CD4-positive, alpha-beta memory T cell (primary cell): ENCODE results near the gene KLC4. TPM values are rescaled to one million over a fixed set of nuclear protein-coding genes. Genes with fewer than 3 reads are reported as not detected.
A peak's percentile ranks its signal among the peaks of the same experiment; 100 is the strongest.

Experiments used
- CTCF ChIA-PET: fragments of 350-600 bp; sonication (Branson Sonifier 250); formaldehyde crosslinking; loops from one replicate; lab custom pipeline; 2021; ENCODE audit warnings: inconsistent platforms; ENCODE audit not compliant: partially characterized antibody; lab: Charles Lee
- POLR2A ChIA-PET: fragments of 350-600 bp; sonication (Branson Sonifier 250); formaldehyde crosslinking; loops from one replicate; lab custom pipeline; 2021; ENCODE audit not compliant: partially characterized antibody; lab: Charles Lee
- DNase-seq, 5 donors: peaks; one replicate each; pipeline versions ENCODE4 v3.0.0 to v3.0.0-alpha.2; 2020 to 2022; ENCODE audit warnings: mixed read lengths in 1 of 5
- H3K27ac ChIP-seq: one replicate; pipeline ENCODE4 v1.7.0; 2013; ENCODE audit warnings: low read depth, low read length
- H3K27me3 ChIP-seq: 2 replicates; pipeline ENCODE4 v1.7.0; 2013; ENCODE audit warnings: mild to moderate bottlenecking, low read length, moderate library complexity; ENCODE audit not compliant: insufficient read depth
- H3K36me3 ChIP-seq: 2 replicates; pipeline ENCODE4 v1.7.0; 2013; ENCODE audit warnings: mild to moderate bottlenecking, low read length, moderate library complexity; ENCODE audit not compliant: insufficient read depth
- H3K4me1 ChIP-seq: 2 replicates; pipeline ENCODE4 v1.7.0; 2013; ENCODE audit warnings: mild to moderate bottlenecking, low read length, moderate library complexity; ENCODE audit not compliant: insufficient read depth
- H3K4me3 ChIP-seq, 2 donors: one replicate each; pipeline ENCODE4 v1.7.0; 2013; ENCODE audit warnings: low read length in 2 of 2, mild to moderate bottlenecking in 1 of 2
- H3K9me3 ChIP-seq, 2 donors: one replicate each; pipeline ENCODE4 v1.7.0; 2013; ENCODE audit warnings: low read length in 2 of 2, control low read depth in 1 of 2; ENCODE audit not compliant: control insufficient read depth in 1 of 2
- H3K27ac Mint-ChIP-seq, 7 donors: one replicate each; pipeline ENCODE4 v1.8.0; 2020 to 2021; ENCODE audit warnings: mixed read lengths in 7 of 7, mild to moderate bottlenecking in 6 of 7, inconsistent platforms in 3 of 7, moderate library complexity in 3 of 7
- H3K27me3 Mint-ChIP-seq, 2 donors: one replicate each; pipeline ENCODE4 v1.8.0; 2020 to 2021; ENCODE audit warnings: mixed read lengths in 2 of 2
- H3K36me3 Mint-ChIP-seq, 2 donors: one replicate each; pipeline ENCODE4 v1.8.0; 2020 to 2021; ENCODE audit warnings: mixed read lengths in 2 of 2, inconsistent platforms in 1 of 2, mild to moderate bottlenecking in 1 of 2
- H3K4me1 Mint-ChIP-seq, 4 donors: one replicate each; pipeline ENCODE4 v1.8.0; 2020 to 2021; ENCODE audit warnings: mixed read lengths in 4 of 4, mild to moderate bottlenecking in 1 of 4
- H3K4me3 Mint-ChIP-seq, 8 donors: one replicate each; pipeline ENCODE4 v1.8.0; 2020 to 2021; ENCODE audit warnings: mixed read lengths in 8 of 8, mild to moderate bottlenecking in 7 of 8, moderate library complexity in 6 of 8, inconsistent platforms in 3 of 8
- H3K9me3 Mint-ChIP-seq, 8 donors: one replicate each; pipeline ENCODE4 v1.8.0; 2020 to 2021; ENCODE audit warnings: mixed read lengths in 8 of 8, mild to moderate bottlenecking in 5 of 8, inconsistent platforms in 3 of 8, moderate library complexity in 1 of 8
- intact Hi-C: fragments of 100-400 bp; cut with micrococcal nuclease; formaldehyde crosslinking; loops from one replicate; pipeline ENCODE4 v1.15.1; 2023
- polyA plus RNA-seq, 2 donors: library from polyadenylated mRNA; unstranded; fragments of 300-500 nt; fragmentation: Illumina TruSeq; gene quantifications; one replicate each; pipeline ENCODE4 v1.2.3, GENCODE V29; 2021
- total RNA-seq, 2 experiments: library from RNA; stranded (reverse); gene quantifications; one replicate each; pipeline ENCODE4 v1.2.3, GENCODE V29; 2021

Gene KLC4
- total and polyA plus RNA-seq, 4 experiments from 2014 or later: 9.7 to 57.0 (median 31.6) TPM

DNA sequence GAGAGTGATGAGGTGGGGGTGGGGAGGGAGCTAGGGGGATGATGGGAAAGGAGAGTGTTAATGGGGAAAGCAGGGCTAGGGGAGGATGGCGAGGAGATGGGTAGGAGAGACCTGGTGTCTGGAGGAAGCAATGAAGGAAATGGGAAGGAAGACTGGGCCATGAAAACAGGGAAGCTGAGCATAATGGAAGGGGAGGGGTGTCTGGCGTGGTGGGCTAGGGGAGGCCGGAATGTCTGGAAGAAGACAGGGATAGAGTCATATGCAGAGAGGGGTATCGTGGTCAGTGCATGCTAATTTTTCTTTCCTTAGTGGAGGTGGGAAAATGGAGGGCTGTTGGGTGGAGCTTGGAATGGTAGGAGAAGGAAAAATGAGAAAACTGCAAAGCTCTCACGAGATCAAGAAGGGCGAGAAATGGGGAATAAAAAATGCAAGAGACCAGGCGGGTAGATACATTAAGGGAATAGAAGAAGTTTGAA lies 45.0 kb upstream of the KLC4 start:
- H3K4me1 ChIP-seq: peaks cover 54% of the 10 kb centered on the region
- peak overlapping the region; percentile 37 to 75 for H3K4me3 ChIP-seq
- H3K27me3 ChIP-seq: no peaks in the 10 kb centered on the region
- no peaks in the 10 kb centered on the region for H3K9me3 ChIP-seq
- peaks cover 35% of the 10 kb centered on the region for H3K36me3 ChIP-seq
- Mint-ChIP-seq H3K9me3 (peaks cover 0 to 6% (median 0%) of the 10 kb centered on the region in 8 donors), H3K36me3 (peaks cover 19 to 61% of the 10 kb centered on the region in 2 donors), H3K4me3 (peak overlapping the region; percentile 91 to 97 (median 94)), H3K4me1 (peaks cover 39 to 75% (median 57%) of the 10 kb centered on the region in 4 donors), H3K27ac (peak overlapping the region; percentile 75 to 98 (median 94)), H3K27me3 (no peaks in the 10 kb centered on the region)
- intact Hi-C loops: loop anchor here (1.0 to 5.0 kb wide), 8 partner anchors 30 to 451 kb away; partner anchors contain the start of genes CNPY3, CUL7, KLC4 and MRPL2
- CTCF ChIA-PET: interaction anchor here (0.7 to 2.1 kb wide), 7 partner anchors 10 to 129 kb away, joined by 3 to 7 read pairs (median 3); partner anchors contain the start of genes CNPY3, CUL7, KLC4 and MRPL2
- POLR2A ChIA-PET: interaction anchor here (0.6 to 5.5 kb wide), 29 partner anchors 8 to 726 kb away, joined by 3 to 73 read pairs (median 4); partner anchors contain the start of genes ABCC10, BICRAL, CNPY3 and CUL7
- DNase-seq: no peak
- H3K27ac ChIP-seq: peak overlapping the region; percentile 48

DNA sequence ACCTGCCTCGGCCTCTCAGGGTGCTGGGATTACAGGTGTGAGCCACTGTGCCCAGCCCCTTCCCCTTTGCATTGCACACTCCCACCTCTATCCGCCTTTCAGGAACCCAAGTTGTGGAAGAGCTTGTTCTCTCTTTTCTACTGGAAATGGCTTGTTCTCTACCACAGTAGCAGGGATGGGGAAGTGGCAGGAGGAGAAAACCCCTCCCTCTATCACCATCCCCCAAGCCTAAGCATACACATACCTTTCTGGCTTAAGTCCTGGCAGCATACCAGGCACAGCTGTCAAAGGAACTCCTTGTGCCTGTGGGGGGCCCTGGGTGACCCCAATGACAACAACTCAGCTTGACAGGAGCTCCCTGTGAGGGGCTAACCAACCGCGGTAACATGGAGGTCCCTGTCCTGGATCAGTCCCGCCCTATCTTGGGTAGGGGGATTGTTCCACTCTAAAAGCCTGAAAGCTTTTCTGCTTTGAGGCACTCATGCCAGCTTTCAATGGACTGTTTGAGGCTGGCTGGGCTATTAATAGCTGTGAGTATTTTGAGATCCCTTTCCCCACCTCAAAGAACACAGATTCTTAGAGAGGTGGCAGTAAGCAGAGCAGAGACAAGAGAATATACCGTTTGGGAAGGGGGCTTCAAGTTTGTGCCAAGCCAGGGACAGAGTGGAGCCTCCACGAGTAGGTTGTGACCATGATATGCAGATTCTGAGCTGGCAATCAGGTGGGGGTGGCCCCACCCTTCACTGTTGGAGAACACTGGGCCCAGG lies 43.1 kb upstream of the KLC4 start:
- H3K27ac ChIP-seq: peak overlapping the region; percentile 32
- no peak overlapping the region for H3K4me3 ChIP-seq
- H3K36me3 Mint-ChIP-seq: peaks cover 19 to 50% of the 10 kb centered on the region in 2 donors
- DNase-seq: no peak
- H3K9me3 Mint-ChIP-seq: peaks cover 0 to 4% (median 0%) of the 10 kb centered on the region in 8 donors
- H3K4me1 ChIP-seq: peaks cover 62% of the 10 kb centered on the region
- H3K27me3 Mint-ChIP-seq: no peaks in the 10 kb centered on the region
- POLR2A ChIA-PET: interaction anchor here (0.8 to 5.5 kb wide), 5 partner anchors 33 to 87 kb away, joined by 3 to 73 read pairs (median 6); partner anchors contain the start of genes CNPY3, CUL7, KLC4 and MRPL2
- peaks cover 18% of the 10 kb centered on the region for H3K36me3 ChIP-seq
- CTCF ChIA-PET: interaction anchor here (1.1 kb wide), 1 partner anchor 38 kb away, joined by 3 read pairs; the partner anchor contains the start of gene CUL7
- peaks cover 41 to 80% (median 57%) of the 10 kb centered on the region in 4 donors for H3K4me1 Mint-ChIP-seq
- peak overlapping the region in 6 of 8 donors; percentile 13 to 60 (median 52) for H3K4me3 Mint-ChIP-seq
- H3K9me3 ChIP-seq: no peaks in the 10 kb centered on the region
- H3K27me3 ChIP-seq: no peaks in the 10 kb centered on the region
- H3K27ac Mint-ChIP-seq: peak overlapping the region in 5 of 7 donors; percentile 30 to 92 (median 37)
- intact Hi-C loops: no loop called here

DNA sequence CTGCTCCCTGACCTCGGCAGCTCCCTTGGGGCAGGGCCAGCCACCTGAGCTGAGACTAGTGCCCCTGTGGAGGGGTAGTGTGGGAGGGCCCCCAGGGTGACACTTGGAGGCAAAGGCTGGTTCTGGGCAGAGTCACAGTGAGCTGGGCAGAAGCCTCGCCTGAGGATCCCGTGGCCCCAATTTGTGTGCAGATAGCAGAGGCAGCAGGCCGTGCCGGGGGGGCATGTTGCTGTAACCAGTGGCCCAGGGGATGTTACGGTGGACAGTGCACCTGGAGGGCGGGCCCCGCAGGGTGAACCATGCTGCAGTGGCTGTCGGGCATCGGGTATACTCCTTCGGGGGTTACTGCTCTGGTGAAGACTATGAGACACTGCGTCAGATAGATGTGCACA lies 42.5 kb upstream of the KLC4 start:
- H3K4me1 ChIP-seq: peaks cover 57% of the 10 kb centered on the region
- ChIA-PET CTCF (interaction anchor here (1.1 kb wide), 1 partner anchor 37 kb away, joined by 3 read pairs; the partner anchor contains the start of gene CUL7), POLR2A (interaction anchor here (0.8 to 5.5 kb wide), 5 partner anchors 33 to 87 kb away, joined by 3 to 73 read pairs (median 6); partner anchors contain the start of genes CNPY3, CUL7, KLC4 and MRPL2)
- H3K9me3 ChIP-seq: no peaks in the 10 kb centered on the region
- no peaks in the 10 kb centered on the region for H3K27me3 Mint-ChIP-seq
- peaks cover 13% of the 10 kb centered on the region for H3K36me3 ChIP-seq
- DNase-seq: no peak
- peaks cover 38 to 81% (median 55%) of the 10 kb centered on the region in 4 donors for H3K4me1 Mint-ChIP-seq
- H3K4me3 Mint-ChIP-seq: no peak overlapping the region
- no peaks in the 10 kb centered on the region for H3K27me3 ChIP-seq
- peaks cover 19 to 48% of the 10 kb centered on the region in 2 donors for H3K36me3 Mint-ChIP-seq
- H3K27ac Mint-ChIP-seq: no peak overlapping the region
- peaks cover 0 to 4% (median 0%) of the 10 kb centered on the region in 8 donors for H3K9me3 Mint-ChIP-seq
- intact Hi-C loops: no loop called here
- H3K4me3 ChIP-seq: no peak overlapping the region
- peak overlapping the region; percentile 32 for H3K27ac ChIP-seq

GRCh38 chr6:43019152-43019551 lies 40.3 kb upstream of the KLC4 start:
- ChIA-PET POLR2A (interaction anchor here (0.5 to 1.0 kb wide), 2 partner anchors 35 to 44 kb away, joined by 3 read pairs; partner anchors contain the start of gene CUL7), CTCF (no interaction called here)
- peaks cover 0 to 4% (median 0%) of the 10 kb centered on the region in 8 donors for H3K9me3 Mint-ChIP-seq
- H3K36me3 Mint-ChIP-seq: peaks cover 21 to 32% of the 10 kb centered on the region in 2 donors
- H3K4me3 Mint-ChIP-seq: peak overlapping the region in 5 of 8 donors; percentile 20 to 78 (median 63)
- intact Hi-C loops: no loop called here
- no peak overlapping the region for H3K4me3 ChIP-seq
- H3K9me3 ChIP-seq: no peaks in the 10 kb centered on the region
- H3K27ac ChIP-seq: no peak overlapping the region
- peak overlapping the region in 4 of 7 donors; percentile 13 to 89 (median 56) for H3K27ac Mint-ChIP-seq
- H3K4me1 Mint-ChIP-seq: peaks cover 20 to 67% (median 41%) of the 10 kb centered on the region in 4 donors
- peaks cover 58% of the 10 kb centered on the region for H3K4me1 ChIP-seq
- no peaks in the 10 kb centered on the region for H3K27me3 ChIP-seq
- peaks cover 14% of the 10 kb centered on the region for H3K36me3 ChIP-seq
- H3K27me3 Mint-ChIP-seq: no peaks in the 10 kb centered on the region
- DNase-seq: no peak

DNA sequence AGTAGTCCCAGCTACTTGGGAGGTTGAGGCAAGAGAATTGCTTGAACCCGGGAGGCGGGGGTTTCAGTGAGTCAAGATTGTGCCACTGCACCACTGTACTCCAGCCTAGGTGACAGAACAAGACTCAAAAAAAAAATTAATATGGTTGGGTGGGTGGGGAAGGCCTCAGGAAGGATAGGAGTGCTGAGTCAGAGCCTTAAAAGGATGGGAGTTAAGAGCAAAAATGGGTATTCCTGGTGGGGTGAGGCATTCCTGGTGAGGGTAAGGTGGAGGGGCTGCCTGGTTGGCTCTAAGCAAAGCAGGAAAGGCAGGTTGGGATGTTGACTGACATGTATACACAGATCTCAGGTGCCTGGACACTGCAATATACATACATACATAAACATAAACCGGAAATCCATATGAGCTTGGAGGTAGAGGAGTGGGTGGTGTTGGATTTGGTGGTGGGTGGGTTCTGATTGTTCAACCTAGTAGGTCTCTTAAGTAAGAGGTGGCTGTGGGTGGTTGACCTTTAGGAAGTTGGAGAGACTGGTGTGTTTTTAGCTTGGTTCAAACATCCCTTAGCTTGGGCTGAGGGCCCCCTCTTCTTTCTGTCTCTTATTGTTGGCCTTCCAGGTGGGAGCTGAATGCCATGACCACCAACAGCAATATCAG lies 39.3 kb upstream of the KLC4 start:
- H3K4me3 ChIP-seq: no peak overlapping the region
- POLR2A ChIA-PET: interaction anchor here (0.8 to 4.6 kb wide), 6 partner anchors 23 to 41 kb away, joined by 3 to 40 read pairs (median 12); partner anchors contain the start of genes CUL7, KLC4, MRPL2 and PEX6
- no peaks in the 10 kb centered on the region for H3K27me3 Mint-ChIP-seq
- intact Hi-C loops: no loop called here
- peaks cover 24% of the 10 kb centered on the region for H3K36me3 ChIP-seq
- peak overlapping the region; percentile 58 to 98 (median 76) for H3K4me3 Mint-ChIP-seq
- no peaks in the 10 kb centered on the region for H3K27me3 ChIP-seq
- H3K36me3 Mint-ChIP-seq: peaks cover 30 to 42% of the 10 kb centered on the region in 2 donors
- peak overlapping the region; percentile 16 to 83 (median 55) for H3K27ac Mint-ChIP-seq
- peaks cover 54% of the 10 kb centered on the region for H3K4me1 ChIP-seq
- no peak overlapping the region for H3K27ac ChIP-seq
- H3K9me3 ChIP-seq: no peaks in the 10 kb centered on the region
- CTCF ChIA-PET: interaction anchor here (1.0 to 1.4 kb wide), 3 partner anchors 17 to 124 kb away, joined by 3 to 6 read pairs (median 3); partner anchors contain the start of gene CUL7
- no peak for DNase-seq
- H3K4me1 Mint-ChIP-seq: peaks cover 17 to 66% (median 38%) of the 10 kb centered on the region in 4 donors
- H3K9me3 Mint-ChIP-seq: peaks cover 0 to 1% (median 0%) of the 10 kb centered on the region in 8 donors

DNA sequence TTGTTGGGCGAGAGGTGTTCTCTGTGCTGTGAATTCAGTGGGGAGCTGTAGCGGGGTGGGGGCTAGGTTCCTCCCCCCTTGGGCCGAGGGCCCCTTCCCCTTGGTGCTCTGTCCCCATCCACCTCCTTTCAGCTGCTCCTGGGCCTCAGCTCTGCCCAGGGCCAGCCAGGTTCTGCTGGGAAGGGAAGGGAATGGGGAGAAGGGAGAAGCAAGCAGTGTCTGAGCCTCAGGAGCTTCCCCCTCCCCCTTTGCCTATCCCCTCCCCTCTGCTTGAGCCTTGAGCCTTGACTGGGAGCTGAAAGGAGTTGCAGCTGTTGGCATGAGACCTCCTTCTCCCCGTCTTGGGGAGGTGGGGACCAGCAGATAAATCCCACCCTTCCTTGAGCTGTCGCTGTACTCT lies 38.6 kb upstream of the KLC4 start:
- ChIA-PET POLR2A (interaction anchor here (0.7 to 4.6 kb wide), 11 partner anchors 9 to 142 kb away, joined by 3 to 40 read pairs (median 6); partner anchors contain the start of genes CNPY3, CUL7, KLC4 and MRPL2), CTCF (interaction anchor here (0.6 to 1.4 kb wide), 4 partner anchors 17 to 123 kb away, joined by 3 to 6 read pairs (median 3); partner anchors contain the start of gene CUL7)
- Histone ChIP-seq H3K4me1 (peaks cover 48% of the 10 kb centered on the region), H3K36me3 (peaks cover 27% of the 10 kb centered on the region), H3K27ac (peak overlapping the region; percentile 68), H3K4me3 (peak overlapping the region in 1 of 2 donors; percentile 28), H3K27me3 (no peaks in the 10 kb centered on the region), H3K9me3 (no peaks in the 10 kb centered on the region)
- Mint-ChIP-seq H3K36me3 (peaks cover 32 to 44% of the 10 kb centered on the region in 2 donors), H3K4me3 (peak overlapping the region; percentile 88 to 98 (median 90)), H3K27me3 (no peaks in the 10 kb centered on the region), H3K4me1 (peaks cover 17 to 65% (median 36%) of the 10 kb centered on the region in 4 donors), H3K9me3 (peaks cover 0 to 1% (median 0%) of the 10 kb centered on the region in 8 donors), H3K27ac (peak overlapping the region; percentile 29 to 88 (median 81))
- no peak for DNase-seq
- intact Hi-C loops: loop anchor here (1.0 kb wide), 2 partner anchors 8 to 38 kb away; partner anchors contain the start of genes KLC4, MEA1 and MRPL2
